Measurements from ENCODE around the gene DDX4. TPM values are rescaled to one million over a fixed set of nuclear protein-coding genes. Genes with fewer than 3 reads are reported as not detected.

DDX4 gene
- total RNA-seq, 1 experiment from 2014 or later, result not detected

GRCh38 chr5:55856516-55857246 lies 118.8 kb downstream of the DDX4 start:
- intact Hi-C loops (cut with micrococcal nuclease), result no loop called here
- ChIA-PET CTCF (no interaction called here), POLR2A (no interaction called here), RAD21 (ENCODE audit: low non-redundant PET in 1 of 2, low total read pairs in 2 of 2, uncharacterized antibody in 2 of 2, unreplicated experiment in 2 of 2) (no interaction called here)
- Histone ChIP-seq H3K27me3 (ENCODE audit: insufficient read depth, low read length) (no peaks in the 10 kb centered on the region), H3K27ac (ENCODE audit: low read depth, low read length) (no peak overlapping the region), H3K4me2 (ENCODE audit: low read length) (no peak overlapping the region), H3K9me2 (ENCODE audit: insufficient read depth) (no peaks in the 10 kb centered on the region), H3K4me3 (replicated peaks in 1 of 2; ENCODE audit: low read depth in 1 of 2, low read length in 2 of 2) (no peak overlapping the region), H3K79me2 (ENCODE audit: insufficient read depth, low read length) (no peaks in the 10 kb centered on the region), H3K9ac (ENCODE audit: low read length) (no peak overlapping the region), H3K36me3 (ENCODE audit: control insufficient read depth in 1 of 2, insufficient read depth in 2 of 2, low read length in 2 of 2) (no peaks in the 10 kb centered on the region), H4K20me1 (ENCODE audit: insufficient read depth) (no peaks in the 10 kb centered on the region), H3K9me3 (ENCODE audit: control insufficient read depth in 1 of 2, insufficient read depth in 1 of 2, low read depth in 1 of 2, low read length in 2 of 2) (no peaks in the 10 kb centered on the region), H3K4me1 (ENCODE audit: control insufficient read depth in 1 of 2, insufficient read depth in 2 of 2, low read length in 2 of 2) (peaks cover under 1 to 2% of the 10 kb centered on the region in 2 experiments; a peak in 2 of 4 replicates), H2AFZ (ENCODE audit: low read depth, low read length, poor library complexity, severe bottlenecking) (no peak overlapping the region)
- TF ChIP-seq FOSL1 (IDR thresholded peaks at IDR 0.05; ENCODE audit: low read depth) (no peak), TCF7L2 (IDR thresholded peaks at IDR 0.05; ENCODE audit: borderline replicate concordance, extremely low read depth, insufficient read depth, insufficient read length) (no peak), EGR1 (IDR thresholded peaks at IDR 0.05; ENCODE audit: low read depth) (no peak), ELF1 (IDR thresholded peaks at IDR 0.05; ENCODE audit: borderline replicate concordance, low read depth) (no peak), EZH2 (IDR thresholded peaks at IDR 0.05) (no peak), POLR2A (IDR thresholded peaks at IDR 0.05; ENCODE audit: borderline replicate concordance, extremely low read depth, insufficient read depth, insufficient read length) (no peak), CTCF (IDR thresholded peaks at IDR 0.05 in 2 of 3, conservative IDR thresholded peaks at IDR 0.05 in 1 of 3; ENCODE audit: borderline replicate concordance in 1 of 3, insufficient read depth in 1 of 3, low read depth in 2 of 3, low read length in 2 of 3) (no peak), MAX (IDR thresholded peaks at IDR 0.05) (no peak), JUND (IDR thresholded peaks at IDR 0.05) (no peak), REST (IDR thresholded peaks at IDR 0.05; ENCODE audit: low read depth) (no peak), ZNF274 (IDR thresholded peaks at IDR 0.05; ENCODE audit: low read depth, low read length) (no peak), ZBTB33 (IDR thresholded peaks at IDR 0.05; ENCODE audit: extremely low read depth, insufficient replicate concordance, low read length) (no peak)
- DNase-seq (ENCODE audit: low read depth, low spot score) (no peak), ATAC-seq (no peak)
- no TSS peak for BruUV-seq (replicated peaks)

All from HCT116 (cell line).